Activated CD8-positive, alpha-beta memory T cell treated with anti-CD3 and anti-CD28 coated beads, Interleukin-2, amount 50 U/mL, for 4 hours (primary cell): ENCODE measurements around the gene STK32A.
"Not testable (repeated sequence)": the region's sequence is repeated elsewhere in the genome, so short reads cannot be mapped to it uniquely, and the experiment has no call there.

Experiments
- DNase-seq: peaks from one replicate; pipeline ENCODE4 v3.0.0-alpha.2; 2020

Gene STK32A

DNA sequence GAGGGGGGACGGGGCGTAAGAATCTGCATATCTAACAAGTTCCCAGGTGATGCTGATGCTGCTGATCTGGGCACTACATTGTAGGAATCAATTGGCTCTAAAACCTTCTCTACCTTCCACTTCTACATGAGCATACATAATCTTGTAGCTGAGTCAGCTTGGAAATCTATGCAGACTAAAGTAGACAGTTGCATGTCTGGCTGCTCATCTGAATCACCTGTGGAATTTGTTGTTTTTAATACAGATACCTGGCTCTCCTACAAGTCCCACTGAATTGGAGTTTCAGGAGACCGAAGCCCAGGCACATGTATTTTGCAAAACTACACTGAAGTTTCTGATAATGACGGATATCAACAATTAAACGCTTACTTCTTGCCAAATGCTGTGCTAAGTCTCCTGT lies 113.6 kb downstream of the STK32A start:
- no peak for DNase-seq

DNA sequence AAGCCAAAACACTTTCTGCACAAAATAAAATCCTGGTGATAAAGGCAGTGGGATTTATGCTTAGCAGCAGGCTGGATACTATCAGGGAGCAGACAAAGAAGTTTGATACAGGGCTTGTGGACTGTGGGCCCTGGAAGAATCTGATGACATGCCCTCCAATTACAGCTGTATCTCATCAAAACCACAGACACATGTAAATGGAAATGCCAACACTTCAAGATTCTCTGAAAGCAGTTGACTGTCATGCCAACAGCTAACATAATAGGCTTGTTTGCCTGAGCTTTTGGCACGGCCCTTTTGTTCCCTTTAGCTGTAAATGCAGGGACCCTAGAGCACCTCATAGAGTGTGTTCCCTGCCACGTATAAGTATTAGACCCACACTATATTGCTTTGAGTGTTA lies 114.4 kb downstream of the STK32A start:
- DNase-seq: no peak

DNA sequence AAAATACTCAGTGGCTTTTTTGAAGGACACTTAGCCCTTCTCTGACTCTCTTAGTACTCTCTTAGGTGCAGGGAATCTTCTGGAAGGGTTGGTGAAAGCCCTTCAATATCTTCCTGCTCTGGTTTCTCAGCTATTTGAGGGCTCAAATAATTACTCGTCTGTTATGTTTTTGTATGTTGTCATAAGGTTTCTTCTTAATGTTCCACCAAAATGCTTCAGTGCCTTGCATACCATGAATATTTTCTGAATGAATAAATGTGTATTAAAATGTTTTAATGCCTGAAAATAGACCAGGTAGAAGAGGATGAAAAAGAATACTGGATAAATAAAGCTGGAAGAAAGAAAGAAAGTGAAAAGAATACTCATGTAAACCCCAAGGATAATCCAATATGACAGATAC lies 124.3 kb downstream of the STK32A start:
- no peak for DNase-seq

DNA sequence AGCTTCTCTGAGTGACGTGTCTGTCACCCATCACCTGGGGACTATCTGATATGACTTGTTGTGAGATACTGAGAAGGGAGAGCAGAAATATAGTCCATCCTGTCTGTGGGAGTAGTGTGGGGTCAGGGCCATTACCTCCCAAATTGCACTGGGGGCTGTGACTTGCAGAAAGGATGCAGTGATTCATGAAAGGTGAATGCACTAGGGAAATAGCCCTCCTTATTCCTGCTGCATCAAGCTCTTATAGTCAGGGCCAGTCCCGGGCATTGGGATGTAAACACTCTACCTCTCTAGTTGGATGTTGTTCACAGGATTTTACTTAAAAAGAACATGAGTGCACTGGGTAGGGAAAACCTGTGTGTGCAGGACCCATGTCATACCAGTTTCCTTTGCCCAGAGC lies 124.8 kb downstream of the STK32A start:
- DNase-seq: no peak

DNA sequence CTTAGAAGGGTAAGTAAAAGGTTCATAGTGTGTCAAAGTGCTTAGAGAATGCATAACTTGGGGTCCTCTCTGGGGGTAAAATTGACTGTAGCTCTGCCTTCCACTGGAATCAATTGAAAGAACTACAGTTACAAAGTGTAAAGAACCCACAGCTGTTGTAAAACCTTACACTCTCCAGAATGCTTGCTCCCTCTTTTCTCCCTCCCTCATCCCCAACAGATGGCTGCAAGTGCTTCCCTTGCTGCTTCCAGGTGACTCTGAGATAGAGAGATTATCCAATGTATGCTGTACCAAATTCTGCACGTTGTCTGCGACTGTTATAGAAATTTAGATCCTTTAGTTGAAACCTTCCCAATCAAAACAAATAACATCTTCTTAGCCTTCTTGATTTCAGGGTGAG lies 126.0 kb downstream of the STK32A start:
- no peak for DNase-seq

DNA sequence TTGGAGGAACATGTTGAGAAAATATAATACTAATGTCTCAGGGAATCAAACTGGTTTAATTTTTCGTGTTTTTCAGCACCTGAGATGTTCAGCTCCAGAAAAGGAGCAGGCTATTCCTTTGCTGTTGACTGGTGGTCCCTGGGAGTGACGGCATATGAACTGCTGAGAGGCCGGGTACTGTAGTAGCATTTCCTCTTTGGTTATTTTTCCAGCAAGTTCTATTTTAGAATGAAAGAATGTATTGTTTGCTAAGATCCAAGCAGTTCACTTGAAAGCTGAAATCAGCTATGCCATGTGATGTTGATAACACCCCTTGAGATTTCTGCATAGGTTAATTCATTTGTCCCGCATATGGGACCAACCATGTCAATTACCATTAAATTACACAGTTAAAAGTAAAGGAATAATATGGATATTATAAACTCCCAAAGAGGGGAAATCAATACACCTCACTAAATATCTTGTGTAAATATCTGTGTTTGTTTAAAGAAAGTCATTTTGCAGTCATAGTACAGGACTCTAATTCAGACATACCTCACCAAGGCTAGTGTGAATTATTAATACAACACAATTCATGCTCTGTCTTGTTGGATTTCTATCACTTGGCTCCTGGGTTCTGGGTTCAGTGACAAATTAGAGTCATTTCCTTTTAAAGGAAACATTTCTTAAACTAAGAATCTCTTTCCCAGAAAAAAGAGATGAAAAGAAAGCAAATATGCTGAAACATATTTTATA lies 126.8 kb downstream of the STK32A start:
- DNase-seq: no peak

DNA sequence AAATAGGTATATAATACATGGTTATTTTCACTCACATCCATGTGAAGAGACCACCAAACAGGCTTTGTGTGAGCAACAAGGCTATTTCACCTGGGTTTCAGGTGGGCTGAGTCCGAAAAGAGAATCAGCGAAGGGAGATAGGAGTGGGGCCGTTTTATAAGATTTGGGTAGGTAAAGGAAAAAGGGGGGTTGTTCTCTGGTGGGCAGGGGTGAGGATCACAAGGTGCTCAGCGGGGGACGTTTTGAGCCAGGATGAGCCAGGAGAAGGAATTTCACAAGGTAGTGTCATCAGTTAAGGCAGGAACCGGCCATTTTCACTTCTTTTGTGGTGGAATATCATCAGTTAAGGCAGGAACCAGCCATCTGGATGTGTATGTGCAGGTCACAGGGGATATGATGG lies 132.6 kb downstream of the STK32A start:
- DNase-seq: not testable (repeated sequence)

DNA sequence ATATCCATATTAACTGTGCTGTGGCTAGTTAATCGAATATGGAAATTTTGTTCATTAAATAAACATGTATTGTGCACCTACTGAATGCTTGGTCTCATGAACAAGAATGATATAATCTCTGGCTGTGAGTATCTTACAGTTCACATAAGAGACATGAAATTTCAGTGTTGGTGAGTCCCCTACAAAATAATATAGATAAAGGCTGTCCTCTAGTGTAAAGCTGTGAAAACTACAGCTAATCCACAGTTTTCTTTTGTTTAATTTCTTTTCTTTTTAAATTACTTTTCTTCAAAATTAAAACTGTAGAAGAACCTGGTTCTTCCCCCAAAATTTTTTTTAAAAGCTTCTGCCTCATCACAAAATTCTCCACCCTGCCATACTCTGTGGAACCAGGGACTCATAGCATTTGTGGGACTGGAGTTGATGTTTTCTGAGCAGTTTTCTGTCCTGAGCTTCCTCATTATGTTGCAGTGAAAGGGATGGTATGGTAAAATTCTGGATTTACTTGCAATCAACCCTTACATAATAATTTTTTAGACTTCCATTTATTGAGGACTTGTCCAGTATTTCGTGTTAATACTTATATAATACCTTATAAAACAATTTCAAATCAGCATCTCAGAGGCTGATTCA lies 135.0 kb downstream of the STK32A start:
- no peak for DNase-seq

DNA sequence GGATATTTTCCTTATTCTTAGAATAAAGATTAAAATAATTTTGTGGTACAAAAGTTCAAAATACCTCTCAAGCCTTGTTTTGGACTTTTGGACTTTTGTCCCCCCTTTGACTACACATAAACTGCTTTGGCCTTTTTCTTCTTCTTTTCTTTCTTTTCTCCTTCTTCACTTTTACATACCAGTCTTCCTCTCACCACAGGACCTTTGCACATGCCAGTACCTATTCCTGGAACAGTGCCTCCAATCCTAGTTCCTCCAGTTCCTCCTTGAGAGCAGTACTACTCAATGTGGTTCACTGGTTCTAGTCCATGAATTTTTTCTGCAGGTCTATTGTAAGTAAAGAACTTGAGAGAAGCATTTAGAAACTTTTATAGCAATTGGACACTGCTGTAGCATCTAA lies 136.5 kb downstream of the STK32A start:
- DNase-seq: no peak

DNA sequence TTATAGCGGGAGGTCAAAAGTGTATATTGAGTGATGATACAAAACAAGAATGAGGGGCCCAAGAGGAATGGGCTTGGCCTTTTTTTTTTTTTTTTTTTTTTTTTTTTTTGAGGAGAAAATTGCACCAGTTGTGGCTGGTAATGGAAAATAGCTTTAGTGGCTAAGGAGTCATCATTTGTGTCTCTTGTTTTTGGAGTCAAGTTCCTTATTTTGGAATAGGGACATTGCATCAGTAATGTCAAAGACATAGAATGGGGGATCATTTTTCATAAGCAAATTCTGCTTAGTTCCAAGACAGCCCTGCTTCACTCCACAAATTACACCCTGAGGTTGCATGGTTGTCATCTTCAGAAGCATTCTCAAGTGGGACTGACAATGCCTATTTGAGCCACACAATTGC lies 137.4 kb downstream of the STK32A start:
- no peak for DNase-seq

DNA sequence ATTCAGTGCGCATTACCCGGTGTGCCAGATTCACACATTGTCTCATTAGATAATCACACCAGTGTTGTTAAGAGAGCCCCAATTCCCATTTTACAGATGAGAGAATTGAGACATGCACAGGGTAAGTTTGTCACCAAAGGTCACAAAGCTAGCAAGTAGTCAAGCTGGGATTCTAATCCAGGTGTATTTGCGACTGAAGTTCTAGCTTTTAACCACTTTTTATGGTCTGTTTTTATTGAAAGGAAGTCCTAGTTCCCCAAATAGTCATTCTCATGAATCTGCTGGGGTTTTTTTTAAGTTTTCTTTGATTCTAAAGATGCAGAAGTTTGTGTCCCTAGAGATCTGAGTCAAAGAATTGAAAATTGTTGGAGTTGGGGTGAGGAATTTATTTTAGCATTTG lies 138.5 kb downstream of the STK32A start:
- DNase-seq: no peak

DNA sequence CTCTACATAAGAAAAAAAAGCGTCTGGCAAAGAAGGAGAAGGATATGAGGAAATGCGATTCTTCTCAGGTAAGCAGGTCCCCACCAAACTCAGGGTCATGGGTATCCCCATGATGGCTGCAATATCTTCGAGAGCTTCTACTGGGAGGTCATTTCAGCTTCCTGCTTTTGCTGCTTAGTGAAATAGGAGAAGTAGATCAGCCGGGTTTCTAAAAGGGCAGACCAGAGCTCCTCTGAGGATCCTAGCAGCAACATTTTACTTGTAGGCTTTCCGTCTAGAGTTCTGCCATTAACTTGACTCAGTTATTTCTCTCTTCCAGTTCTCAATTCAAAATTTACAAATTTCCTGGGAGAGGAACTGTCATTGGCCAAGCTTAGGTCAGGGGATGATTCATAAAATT lies 140.3 kb downstream of the STK32A start:
- no peak for DNase-seq

DNA sequence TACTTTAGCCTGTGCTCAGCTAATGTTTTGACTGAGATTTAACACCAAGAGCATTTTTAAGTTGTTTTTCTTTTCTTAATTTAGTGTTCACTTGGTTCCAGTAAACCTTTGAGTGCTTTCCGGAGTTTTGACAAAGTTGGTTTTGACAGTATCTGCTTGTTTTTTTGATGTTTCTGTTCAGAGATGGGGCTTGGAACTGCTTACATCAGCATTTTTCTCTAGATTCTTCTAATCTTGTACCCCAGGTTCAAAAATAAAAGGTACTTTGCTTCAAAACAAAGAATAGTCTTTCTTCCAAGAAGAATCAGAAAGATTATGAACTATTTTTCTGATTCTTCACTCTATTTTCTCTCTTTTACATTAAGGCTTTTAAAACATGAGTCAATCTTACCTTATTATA lies 142.9 kb downstream of the STK32A start:
- no peak for DNase-seq

DNA sequence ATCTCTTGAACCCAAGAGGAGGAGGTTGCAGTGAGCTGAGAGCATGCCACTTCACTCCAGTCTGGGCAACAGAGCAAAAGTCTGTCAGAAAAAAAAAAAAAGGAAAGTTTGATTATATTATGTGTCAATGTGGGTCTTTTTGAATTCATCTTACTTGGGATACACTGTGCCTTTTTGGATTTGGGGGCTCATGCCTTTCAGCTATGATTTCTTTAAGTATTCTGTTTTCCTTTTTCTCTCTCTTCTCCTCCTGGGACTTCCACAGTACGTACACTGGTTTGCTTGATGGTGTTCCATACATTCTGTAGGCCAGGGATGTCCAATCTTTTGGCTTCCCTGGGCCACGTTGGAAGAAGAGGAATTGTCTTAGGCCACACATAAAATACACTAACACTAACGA lies 146.7 kb downstream of the STK32A start:
- no peak for DNase-seq

DNA sequence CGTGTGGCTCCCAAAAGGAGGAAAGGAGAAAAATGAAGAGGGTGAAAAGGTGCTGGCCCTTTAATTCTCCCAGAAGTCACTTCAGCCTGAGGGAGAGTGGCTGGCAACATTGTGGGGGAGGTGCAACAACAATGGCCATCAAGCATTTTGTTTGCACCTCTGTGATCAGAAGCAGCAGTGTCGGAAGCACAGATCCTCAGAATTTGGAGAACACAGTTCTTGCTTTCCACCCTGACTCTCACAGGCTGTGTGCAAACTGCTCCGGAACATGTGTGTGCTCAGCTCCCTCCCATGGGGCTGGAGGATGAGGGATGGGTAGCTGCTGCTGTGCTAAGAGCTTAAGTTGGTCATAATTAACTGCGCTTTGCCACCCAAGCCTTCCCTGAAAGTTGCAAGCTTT lies 147.9 kb downstream of the STK32A start:
- no peak for DNase-seq

DNA sequence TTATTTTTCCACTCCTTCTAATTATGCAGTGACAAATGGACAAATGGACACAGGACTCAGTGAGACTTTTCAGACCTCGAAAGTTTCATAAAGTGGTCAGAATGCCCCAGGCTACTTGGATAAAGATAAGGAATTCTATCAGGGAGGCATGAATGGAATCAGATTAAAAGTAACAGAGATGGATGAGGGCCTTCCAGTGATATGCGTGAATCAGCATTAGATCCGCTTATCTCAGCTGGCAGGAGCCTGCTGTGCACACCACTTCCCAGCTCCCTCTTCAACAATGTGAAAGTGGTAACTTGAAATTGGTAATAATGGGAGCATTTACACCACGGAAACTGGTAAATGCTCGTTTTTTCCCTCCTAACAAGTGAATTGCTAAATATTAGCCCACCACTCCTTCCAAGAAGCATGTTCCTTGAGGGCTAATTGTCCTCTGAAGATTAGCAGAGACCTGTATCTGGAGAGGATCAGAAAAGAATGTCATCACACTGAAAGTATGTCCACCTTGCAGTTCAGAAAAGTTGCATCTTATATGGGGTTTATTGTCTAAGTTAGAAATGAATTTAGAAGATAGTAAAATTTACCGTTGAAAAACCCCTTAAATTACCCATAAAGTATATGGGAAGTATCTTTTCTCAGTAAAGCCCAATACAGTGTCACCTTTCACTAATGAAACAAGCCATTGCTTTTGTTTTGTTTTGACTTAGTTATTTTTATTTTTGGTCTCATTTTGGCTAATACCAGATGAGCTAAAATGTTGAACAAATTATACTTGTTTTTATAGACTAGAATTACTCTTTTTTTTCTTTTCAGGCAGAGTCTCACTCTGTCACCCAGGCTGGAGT lies 149.7 kb downstream of the STK32A start:
- DNase-seq: no peak

DNA sequence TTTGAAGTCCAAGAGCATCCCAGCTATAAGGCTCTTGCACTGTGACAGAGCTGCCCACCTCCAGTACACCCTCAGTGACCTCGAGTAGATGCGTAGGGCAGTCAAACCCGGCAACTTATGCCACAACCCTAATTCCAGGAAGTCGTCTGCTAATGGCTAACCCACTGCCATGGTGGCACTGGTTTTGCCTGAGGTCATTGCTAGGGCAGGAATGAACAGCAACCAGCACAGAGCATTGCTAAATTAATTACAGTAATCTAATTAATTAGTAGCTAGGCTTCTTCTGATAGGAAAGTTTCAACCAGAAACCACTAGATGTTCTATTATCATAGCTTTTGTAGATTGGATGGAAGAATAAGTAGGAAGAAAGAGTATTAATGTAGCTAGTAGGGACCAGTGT lies 152.3 kb downstream of the STK32A start:
- DNase-seq: no peak

DNA sequence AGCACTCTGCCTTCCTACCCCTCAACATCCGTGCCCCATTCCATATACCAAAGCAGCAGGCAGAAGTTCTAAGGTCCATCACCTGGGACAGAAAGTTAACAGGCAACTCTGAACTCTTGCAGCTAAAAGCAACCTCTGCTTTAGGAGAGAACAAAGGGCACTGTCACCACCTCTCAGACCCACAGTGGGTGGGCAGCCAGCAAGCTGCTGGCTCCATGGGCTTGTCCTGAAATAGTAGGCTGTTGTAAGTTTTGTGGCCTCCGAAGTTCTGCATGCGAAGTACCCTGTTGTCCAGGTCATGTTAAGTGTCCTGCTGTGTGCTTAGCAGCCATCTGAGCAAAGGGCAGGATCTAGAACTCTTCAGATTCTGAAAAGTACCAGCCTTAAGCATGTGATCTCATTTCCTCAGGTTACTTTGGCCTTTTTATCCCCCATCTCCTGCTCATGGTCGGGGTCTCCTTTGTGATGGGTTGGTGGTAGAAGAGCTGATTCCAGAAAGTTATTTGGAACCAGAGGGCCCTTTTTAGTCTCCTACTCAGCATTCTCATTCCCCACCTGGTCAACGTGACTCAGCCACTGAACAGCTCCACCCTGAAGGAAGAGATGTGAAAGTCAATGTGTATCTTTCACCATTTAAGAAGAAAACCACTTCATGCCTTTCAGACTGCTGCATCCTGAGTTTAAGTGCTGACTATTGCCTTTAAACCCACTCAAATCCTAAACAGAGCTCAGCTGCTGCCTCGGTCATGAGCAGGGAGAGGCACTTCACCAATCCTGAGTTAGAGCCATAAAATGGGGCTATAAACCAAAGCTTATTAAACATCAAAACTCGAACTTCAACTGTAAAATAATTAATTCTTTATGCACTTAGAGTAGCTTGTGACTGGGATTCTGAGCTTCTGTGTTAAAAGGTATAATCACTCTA lies 153.6 kb downstream of the STK32A start:
- no peak for DNase-seq

DNA sequence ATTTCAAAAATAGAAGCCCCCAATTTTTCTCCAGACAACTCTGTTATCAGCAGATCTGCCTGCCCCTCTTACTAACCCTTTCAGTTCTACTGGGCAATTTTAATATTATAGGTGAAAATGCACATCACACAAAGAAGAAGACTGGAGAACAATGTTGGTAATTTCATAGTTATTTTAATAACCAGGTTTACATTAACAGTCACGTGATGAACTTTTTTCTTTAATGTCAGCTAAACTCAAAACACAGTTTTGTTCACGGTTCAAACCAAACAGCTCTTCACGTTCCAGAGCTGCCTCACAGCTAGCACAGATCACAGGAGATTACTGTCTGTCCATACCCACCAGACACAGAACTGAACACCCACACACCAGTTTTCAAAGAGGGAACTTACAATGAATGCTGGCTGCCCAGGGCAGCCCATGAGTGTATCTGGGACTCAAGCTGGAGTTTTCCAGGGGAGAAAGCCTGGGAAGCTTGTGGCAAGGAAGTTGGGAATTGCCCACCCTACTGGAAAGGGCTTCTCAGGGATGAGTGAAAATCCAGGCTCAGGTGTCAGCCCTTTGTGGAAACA lies 155.9 kb downstream of the STK32A start:
- DNase-seq: no peak

DNA sequence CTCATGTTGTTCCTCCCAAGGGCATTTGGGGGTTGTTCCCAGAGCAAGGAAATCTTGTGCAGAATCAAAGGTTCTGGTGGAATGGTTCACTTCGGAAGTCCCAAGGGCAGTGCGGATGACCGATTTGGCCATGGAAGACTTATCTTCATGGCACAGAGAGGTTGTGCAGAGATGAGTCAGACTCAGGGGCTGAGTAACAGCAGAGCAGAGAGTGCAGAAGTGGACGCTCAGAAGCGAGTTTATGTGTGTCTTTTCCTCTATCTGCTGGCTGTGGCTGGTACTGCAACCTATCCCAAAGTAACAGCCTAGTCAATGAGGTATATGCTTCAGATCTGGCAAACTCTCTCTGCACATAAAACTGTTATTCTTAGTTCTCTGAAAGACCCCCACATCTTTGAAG lies 157.0 kb downstream of the STK32A start:
- no peak for DNase-seq

DNA sequence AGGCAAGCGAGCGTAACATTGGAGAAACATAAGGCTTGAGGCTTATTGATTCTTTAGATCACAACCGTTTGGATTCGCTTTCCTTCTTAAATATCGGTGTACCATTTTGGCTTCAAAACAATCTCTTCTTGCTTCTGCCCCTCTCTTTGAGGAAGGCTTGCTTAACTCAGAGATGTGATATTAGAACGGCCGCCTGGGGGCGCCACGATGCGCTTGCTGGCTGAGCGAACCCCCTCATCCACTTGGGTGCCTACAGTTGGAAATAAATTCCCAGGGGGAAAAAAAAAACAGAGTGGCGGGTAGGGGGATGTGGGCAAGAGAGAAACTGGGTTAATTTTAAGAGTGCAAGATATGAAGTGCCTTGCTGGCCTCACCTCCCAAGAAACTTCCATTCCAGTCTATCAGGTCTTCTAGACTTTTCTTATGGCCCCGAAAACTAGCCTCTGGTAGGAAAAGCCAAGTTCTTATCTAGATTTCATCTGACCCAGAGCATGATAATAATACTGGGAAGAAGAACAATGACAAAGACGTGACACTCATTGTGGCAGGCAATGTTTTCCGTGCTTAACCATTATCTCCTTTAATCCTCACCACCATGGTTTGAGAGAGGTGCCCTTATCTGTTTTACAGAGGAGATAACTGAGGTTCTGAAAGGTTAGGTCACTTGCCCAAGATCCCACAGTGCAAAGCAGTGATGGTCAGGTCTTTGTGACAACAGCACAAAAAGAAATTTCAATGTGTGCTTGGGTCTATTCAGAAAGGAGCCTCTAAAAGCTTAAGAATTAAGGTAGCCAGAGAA lies 159.2 kb downstream of the STK32A start:
- DNase-seq: no peak
